Measurements from ENCODE around the gene GAS2L2.
"Not testable (repeated sequence)": the region's sequence is repeated elsewhere in the genome, so short reads cannot be mapped to it uniquely, and the experiment has no call there.

Gene GAS2L2

GRCh38 chr17:35726127-35726952 lies 26.7 kb downstream of the GAS2L2 start:
- no peak for DNase-seq

GRCh38 chr17:35725802-35726126 lies 27.3 kb downstream of the GAS2L2 start:
- no peak for DNase-seq

- DNase-seq, result no peak
Measured at GRCh38 chr17:35725058-35725457, 28.0 kb downstream of the GAS2L2 start.

- DNase-seq, result no peak
Measured at GRCh38 chr17:35723735-35724134, 29.3 kb downstream of the GAS2L2 start.

GRCh38 chr17:35717475-35717874 lies 35.6 kb downstream of the GAS2L2 start:
- DNase-seq, result no peak

GRCh38 chr17:35716897-35717465 lies 36.1 kb downstream of the GAS2L2 start:
- DNase-seq, result no peak

- no peak for DNase-seq
Measured at GRCh38 chr17:35716173-35716572, 36.9 kb downstream of the GAS2L2 start.

- no peak for DNase-seq
Measured at GRCh38 chr17:35715416-35715815, 37.6 kb downstream of the GAS2L2 start.

- DNase-seq, result no peak
Measured at GRCh38 chr17:35714988-35715387, 38.1 kb downstream of the GAS2L2 start.

GRCh38 chr17:35713069-35713728 lies 39.8 kb downstream of the GAS2L2 start:
- no peak for DNase-seq

- DNase-seq, result no peak
Measured at GRCh38 chr17:35710950-35711349, 42.1 kb downstream of the GAS2L2 start.

- DNase-seq, result no peak
Measured at GRCh38 chr17:35709874-35710273, 43.2 kb downstream of the GAS2L2 start.

- DNase-seq, result no peak
Measured at GRCh38 chr17:35708951-35709350, 44.1 kb downstream of the GAS2L2 start.

GRCh38 chr17:35708149-35708548 lies 44.9 kb downstream of the GAS2L2 start:
- DNase-seq, result no peak

- no peak for DNase-seq
Measured at GRCh38 chr17:35705705-35706104, 47.3 kb downstream of the GAS2L2 start.

GRCh38 chr17:35705230-35705629 lies 47.8 kb downstream of the GAS2L2 start:
- no peak for DNase-seq

- not testable (repeated sequence) for DNase-seq
Measured at GRCh38 chr17:35703308-35703707, 49.7 kb downstream of the GAS2L2 start.

- DNase-seq, result no peak
Measured at GRCh38 chr17:35701491-35701890, 51.5 kb downstream of the GAS2L2 start.

GRCh38 chr17:35700150-35700549 lies 52.9 kb downstream of the GAS2L2 start:
- no peak for DNase-seq

- no peak for DNase-seq
Measured at GRCh38 chr17:35698800-35699199, 54.2 kb downstream of the GAS2L2 start.

GRCh38 chr17:35695613-35696012 lies 57.4 kb downstream of the GAS2L2 start:
- no peak for DNase-seq

GRCh38 chr17:35694906-35695305 lies 58.1 kb downstream of the GAS2L2 start:
- no peak for DNase-seq
